Measurements from ENCODE around the gene CEBPE.

CEBPE gene

DNA sequence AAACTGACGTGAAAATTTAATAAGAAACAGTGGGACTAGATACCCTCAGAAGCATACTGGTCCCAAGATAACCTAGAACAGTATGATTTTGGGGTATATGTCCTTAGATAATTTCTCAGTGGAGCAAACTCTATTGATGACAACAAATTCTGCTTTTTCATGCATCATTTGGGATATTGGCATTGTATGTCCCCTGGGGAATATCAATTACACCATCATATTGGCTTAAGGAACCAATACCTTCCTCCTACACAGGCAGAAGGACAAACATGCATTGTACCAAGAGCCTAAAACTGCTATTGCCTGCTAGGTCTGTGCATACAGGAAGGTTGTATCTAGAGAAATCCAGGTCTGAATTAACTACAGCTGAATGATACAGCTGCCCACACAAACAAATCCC, 44.1 kb downstream of the CEBPE start:
- no peak for DNase-seq (ENCODE audit: low read depth)

DNA sequence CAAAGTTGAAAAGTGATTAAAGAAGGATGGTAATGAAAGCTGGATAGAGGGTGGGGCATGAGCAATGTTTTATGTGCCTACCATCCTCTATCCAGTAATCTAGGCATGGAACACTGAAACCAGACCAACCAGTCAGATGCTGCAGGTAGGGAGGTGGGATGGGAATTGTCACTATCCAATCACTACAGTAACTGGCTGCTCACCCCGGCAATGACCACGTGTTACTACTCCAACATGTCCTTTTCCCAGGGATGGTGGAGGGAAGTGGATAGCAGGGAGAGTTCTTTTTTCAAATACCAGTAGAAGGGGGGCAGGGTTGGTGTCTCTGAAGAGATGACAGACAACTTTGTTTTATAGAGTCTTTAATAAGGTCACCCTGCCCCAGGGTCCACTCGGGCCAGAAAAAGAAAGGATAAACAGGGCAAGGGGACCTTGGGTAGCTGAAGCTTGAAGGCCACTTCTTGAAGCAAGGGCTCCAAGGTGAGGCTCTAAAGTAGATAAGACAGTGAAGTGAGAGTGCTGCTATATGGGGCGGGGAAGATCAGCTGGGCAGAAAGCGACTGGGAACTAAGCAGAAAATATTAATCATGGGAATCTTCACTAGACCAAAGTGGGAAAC, 47.0 kb downstream of the CEBPE start:
- no peak for DNase-seq (ENCODE audit: low read depth)

DNA sequence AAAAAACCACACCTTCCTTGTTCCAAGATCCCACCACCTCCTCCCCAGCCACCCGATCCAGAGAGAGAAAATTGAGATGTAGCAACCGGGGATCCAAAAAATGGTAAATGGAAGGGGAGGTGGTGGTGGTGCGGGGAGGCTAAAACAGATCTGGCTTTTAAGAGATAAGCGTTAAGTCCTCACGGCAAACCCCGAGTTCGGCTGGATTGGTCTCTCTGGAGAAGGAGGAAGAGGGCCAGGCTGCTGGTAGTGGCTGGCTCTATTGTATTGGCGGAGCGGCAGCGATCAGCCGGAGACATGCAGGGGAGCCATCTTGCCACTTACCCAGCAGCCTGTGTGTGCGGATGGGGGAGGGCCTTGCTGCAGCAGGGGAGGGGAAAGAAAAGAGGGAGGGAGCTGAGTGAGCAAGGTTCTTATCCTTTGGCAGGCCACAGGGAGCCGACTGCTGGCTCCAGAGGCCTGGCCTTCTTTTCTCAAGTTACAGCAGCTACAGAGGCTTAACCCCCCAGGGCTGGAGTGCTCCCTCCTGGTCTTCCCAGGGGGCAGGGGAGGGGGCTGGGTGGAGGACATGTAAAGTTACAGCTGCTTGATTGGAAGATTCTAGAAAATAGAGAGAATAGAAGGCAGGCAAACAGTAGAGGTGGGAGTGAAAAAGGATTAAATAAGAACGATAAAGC, 47.7 kb downstream of the CEBPE start:
- DNase-seq (ENCODE audit: low read depth), result peak; percentile 74

DNA sequence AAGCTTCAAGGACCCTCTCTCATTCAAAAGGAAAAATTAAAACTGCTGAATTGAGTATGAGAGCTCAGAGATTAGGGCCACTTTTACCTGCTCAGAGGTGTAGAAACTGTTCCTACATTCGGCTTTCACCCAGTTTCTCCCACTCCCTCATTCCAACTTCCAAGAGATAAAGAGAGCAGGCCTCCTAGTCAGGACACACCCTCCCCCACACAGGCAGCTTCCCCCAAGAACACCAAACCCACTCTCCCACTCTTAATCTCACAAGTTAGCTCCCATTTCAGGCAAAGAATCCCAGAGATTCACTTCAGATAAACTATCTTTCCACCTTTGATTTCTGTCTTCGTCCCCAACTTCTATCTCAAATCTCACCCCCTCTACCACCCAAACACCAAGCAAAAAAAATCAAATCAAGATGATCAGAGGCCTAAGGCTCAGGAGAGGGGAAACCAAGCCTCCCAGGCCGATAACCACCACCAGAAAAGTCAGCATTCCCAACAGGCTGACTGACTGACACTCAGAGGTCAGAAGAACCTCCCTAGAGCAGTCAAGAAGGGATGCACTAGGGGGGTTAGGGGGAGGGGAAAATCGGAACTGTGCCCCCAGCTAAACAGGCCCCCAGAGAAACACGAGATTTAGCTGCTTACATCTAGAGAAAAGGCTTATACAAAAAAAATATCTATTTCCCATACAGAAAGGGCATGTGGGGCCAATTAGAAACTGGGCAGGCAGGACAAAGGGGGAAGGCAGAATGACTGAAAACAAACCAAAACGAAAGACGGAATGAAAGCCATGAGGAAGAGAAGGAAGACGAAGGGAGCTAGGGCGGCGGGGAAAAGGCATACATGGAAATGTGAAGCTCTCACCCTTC, 48.6 kb downstream of the CEBPE start:
- DNase-seq (ENCODE audit: low read depth), result no peak

DNA sequence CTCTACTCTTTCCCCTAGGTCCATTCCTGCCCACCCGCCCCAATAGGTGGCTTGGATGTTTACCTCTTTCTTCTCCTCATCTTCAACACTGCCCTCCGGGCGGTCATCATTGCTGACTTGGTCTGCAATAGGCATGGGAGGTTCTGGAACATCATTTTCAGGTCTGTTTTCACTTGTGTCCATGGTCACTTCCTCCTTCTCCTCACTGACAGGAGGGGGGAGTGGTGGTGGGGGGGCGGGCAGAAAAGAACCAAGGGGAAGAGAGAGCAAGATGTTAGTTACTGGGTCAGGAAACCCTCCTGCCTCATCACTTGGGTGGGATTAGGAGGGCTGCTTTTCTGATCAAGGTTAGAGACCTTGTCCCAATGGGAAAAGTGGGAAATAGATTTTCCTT, 49.6 kb downstream of the CEBPE start:
- no peak for DNase-seq (ENCODE audit: low read depth)

DNA sequence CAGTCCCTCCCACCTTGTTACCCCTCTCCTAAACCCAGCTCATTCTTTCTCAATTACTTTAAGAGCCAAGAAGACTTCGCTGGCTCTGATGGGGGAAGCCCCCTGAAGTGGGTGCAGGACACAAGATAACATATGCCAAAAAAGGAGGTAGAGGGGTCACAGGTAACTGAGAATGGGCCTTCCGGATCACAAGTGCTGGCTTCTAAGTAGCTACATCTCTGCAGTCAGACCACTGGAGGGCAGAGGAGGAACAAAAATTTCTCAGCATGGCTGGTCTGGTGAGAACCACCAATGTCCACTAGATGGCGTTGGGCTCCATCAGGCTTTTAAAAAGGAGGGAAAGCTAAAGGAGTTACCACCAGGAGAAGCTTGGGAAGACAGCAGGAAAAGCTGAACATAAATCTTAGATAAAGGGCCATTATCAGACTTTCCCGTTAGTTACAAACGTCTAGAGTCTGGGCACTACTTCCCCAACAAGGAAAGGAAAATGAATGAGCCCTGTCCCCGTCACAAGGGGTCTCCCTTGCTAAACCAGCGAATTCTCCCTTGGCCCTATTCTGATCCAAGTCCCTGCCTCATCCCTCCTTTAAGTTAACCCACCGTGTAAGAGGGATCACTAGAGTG, 50.2 kb downstream of the CEBPE start:
- peak; percentile 70 for DNase-seq (ENCODE audit: low read depth)

DNA sequence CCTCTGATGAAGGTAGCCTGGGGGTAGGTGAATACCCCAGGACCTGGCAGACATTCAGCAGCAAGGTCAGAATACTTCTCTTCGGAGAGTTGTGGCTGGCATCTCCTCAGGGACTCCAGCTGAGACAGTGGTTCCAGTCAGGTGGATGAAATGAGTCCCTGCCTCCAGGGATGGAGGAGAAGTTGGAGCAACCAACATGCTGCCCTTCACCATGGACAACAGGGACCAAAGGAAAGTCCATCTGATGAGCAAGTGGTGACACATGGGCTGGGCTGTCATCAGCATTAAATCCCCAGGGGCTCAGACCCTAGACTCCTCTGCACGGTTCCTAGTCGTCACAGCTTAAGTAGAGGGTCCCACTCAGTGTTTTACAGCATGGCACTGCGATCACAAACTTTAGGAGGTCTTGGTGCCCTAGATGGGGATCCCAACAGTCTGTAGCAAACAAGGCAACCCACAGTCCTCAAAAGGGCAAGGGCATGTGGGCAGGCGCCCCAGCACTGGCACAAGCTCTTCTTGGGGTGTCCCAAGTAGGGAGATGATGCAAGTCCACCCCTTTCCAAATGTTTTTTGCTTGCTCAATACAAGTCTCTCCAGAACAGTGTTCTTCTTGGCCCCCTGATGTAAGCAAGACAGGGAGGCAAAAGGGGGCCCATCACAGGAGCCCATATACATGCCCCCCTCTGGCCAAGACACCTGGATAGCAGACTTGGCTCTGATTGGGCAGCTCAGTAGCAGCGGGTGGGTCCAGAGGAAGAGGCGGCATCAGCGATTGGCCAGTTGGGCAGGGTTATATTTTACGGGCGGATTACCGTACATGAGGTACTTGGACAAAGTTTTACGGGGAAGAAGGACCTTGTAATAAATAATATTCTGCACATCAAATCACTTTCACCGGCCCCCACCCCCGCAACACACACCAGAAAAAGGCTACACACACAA, 50.9 kb downstream of the CEBPE start:
- no peak for DNase-seq (ENCODE audit: low read depth)

Data from activated T-cell treated with anti-CD3 and anti-CD28 coated beads for 24 hours (primary cell).